GM12878 (cell line): ENCODE measurements around the gene DNHD1.

Source experiments
- BHLHE40 ChIP-seq, 2 experiments: fragments of 450-650 bp in 1 of 2; IDR thresholded peaks; 2 replicates each; pipeline ENCODE4 v1.6.1; 2011 to 2017; ENCODE audit warnings: low read depth in 2 of 2, borderline replicate concordance in 1 of 2, improper control_type of control experiment in 1 of 2, low read length in 1 of 2, mild to moderate bottlenecking in 1 of 2
- JUND ChIP-seq: IDR thresholded peaks from 2 replicates; pipeline ENCODE4 v1.6.1; 2012; ENCODE audit warnings: low read depth, mild to moderate bottlenecking, low read length, improper control_type of control experiment, moderate library complexity
- POLR2AphosphoS5 ChIP-seq: IDR thresholded peaks from 2 replicates; pipeline ENCODE4 v1.6.1; 2011; ENCODE audit warnings: mild to moderate bottlenecking, low read length, inconsistent platforms
- TF ChIP-seq, protein P1 (sequence below): IDR thresholded peaks from 2 replicates; pipeline ENCODE4 v1.6.1; 2011; ENCODE audit warnings: low read depth, mild to moderate bottlenecking, low read length, moderate library complexity, borderline replicate concordance; ENCODE audit errors: extremely low read depth
- TF ChIP-seq, protein P2 (sequence below): fragments of 450-650 bp; IDR thresholded peaks from 2 replicates; pipeline ENCODE4 v1.6.1; 2014; ENCODE audit warnings: mild to moderate bottlenecking
- TF ChIP-seq, protein P3 (sequence below), 3 experiments: IDR thresholded peaks in 2 of 3; conservative IDR thresholded peaks in 1 of 3; 2 replicates each; pipeline ENCODE4 v1.5.1; 2011; ENCODE audit warnings: low read depth in 3 of 3, low read length in 3 of 3, mild to moderate bottlenecking in 3 of 3, control low read depth in 2 of 3, moderate library complexity in 2 of 3, inconsistent platforms in 1 of 3, mixed read lengths in 1 of 3; ENCODE audit not compliant: control insufficient read depth in 2 of 3, insufficient read depth in 1 of 3; ENCODE audit errors: extremely low read depth in 1 of 3

DNA sequence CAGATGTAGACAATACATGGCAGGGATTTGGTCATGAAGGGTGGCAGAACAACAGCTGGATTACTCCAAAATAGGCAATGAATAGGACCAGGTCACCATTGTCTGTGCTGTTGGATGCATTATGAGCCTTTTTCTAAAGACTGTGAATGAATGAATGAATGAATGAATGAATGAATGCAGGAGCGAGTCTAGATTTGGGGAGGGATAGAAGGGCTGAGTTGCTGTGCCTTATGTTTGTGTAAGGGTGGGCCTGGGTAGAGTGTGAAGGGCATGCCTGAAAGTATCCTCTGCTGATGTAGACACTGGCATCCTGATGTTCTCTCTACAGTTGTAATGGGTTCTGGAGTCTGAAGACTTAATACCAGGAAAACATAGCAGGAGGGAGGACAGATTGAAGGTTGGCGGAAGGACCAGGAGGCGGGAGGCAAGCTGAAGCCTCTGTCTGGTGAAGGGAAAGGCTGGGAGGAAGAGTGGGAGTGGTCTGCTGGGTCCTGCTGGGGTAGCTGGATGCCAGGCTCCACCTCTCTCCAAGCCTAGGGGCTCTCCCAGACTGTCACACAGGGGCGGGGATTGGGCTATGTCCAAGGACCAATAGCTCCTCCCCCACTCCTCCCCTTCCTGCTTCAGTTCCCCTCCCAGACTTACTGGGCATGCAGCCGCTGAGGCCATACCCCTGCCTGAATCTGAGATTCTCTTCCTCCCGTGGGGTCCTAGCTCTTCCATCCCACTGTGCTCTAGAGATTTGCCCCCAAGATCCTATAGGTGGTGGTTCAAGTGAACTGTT, 28.2 kb upstream of the DNHD1 start:
- no peak for TF ChIP-seq JUND
- TF ChIP-seq, protein P1, sequence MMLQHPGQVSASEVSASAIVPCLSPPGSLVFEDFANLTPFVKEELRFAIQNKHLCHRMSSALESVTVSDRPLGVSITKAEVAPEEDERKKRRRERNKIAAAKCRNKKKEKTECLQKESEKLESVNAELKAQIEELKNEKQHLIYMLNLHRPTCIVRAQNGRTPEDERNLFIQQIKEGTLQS: no peak
- peak; percentile 59; the same call in 1 of the 2 replicates for TF ChIP-seq POLR2AphosphoS5
- no peak for TF ChIP-seq BHLHE40 (IDR thresholded peaks at IDR 0.05; ENCODE audit: borderline replicate concordance in 1 of 2, low read depth in 2 of 2, low read length in 1 of 2)
- TF ChIP-seq, protein P2, sequence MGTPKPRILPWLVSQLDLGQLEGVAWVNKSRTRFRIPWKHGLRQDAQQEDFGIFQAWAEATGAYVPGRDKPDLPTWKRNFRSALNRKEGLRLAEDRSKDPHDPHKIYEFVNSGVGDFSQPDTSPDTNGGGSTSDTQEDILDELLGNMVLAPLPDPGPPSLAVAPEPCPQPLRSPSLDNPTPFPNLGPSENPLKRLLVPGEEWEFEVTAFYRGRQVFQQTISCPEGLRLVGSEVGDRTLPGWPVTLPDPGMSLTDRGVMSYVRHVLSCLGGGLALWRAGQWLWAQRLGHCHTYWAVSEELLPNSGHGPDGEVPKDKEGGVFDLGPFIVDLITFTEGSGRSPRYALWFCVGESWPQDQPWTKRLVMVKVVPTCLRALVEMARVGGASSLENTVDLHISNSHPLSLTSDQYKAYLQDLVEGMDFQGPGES: no peak
- TF ChIP-seq, protein P3, sequence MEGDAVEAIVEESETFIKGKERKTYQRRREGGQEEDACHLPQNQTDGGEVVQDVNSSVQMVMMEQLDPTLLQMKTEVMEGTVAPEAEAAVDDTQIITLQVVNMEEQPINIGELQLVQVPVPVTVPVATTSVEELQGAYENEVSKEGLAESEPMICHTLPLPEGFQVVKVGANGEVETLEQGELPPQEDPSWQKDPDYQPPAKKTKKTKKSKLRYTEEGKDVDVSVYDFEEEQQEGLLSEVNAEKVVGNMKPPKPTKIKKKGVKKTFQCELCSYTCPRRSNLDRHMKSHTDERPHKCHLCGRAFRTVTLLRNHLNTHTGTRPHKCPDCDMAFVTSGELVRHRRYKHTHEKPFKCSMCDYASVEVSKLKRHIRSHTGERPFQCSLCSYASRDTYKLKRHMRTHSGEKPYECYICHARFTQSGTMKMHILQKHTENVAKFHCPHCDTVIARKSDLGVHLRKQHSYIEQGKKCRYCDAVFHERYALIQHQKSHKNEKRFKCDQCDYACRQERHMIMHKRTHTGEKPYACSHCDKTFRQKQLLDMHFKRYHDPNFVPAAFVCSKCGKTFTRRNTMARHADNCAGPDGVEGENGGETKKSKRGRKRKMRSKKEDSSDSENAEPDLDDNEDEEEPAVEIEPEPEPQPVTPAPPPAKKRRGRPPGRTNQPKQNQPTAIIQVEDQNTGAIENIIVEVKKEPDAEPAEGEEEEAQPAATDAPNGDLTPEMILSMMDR (IDR thresholded peaks at IDR 0.05 in 2 of 3, conservative IDR thresholded peaks at IDR 0.05 in 1 of 3; ENCODE audit: control insufficient read depth in 2 of 3, extremely low read depth in 1 of 3, insufficient read depth in 1 of 3, low read depth in 3 of 3, low read length in 3 of 3): no peak
